NB4 (cell line): Measurements from ENCODE around the gene CNTNAP3.
"Not testable (repeated sequence)": the region's sequence is repeated elsewhere in the genome, so short reads cannot be mapped to it uniquely, and the experiment has no call there.

Experiments used
- MYC ChIP-seq: IDR thresholded peaks from 2 replicates; pipeline ENCODE4 v1.6.1; 2011; ENCODE audit warnings: low read depth, low read length
- POLR2A ChIP-seq: IDR thresholded peaks from 2 replicates; pipeline ENCODE4 v1.6.1; 2011; ENCODE audit warnings: mild to moderate bottlenecking; ENCODE audit not compliant: insufficient read length; ENCODE audit errors: extremely low read depth
- TF ChIP-seq, protein P1 (sequence below): IDR thresholded peaks from one replicate; pipeline ENCODE4 v1.5.1; 2012; ENCODE audit warnings: low read depth, low read length

DNA sequence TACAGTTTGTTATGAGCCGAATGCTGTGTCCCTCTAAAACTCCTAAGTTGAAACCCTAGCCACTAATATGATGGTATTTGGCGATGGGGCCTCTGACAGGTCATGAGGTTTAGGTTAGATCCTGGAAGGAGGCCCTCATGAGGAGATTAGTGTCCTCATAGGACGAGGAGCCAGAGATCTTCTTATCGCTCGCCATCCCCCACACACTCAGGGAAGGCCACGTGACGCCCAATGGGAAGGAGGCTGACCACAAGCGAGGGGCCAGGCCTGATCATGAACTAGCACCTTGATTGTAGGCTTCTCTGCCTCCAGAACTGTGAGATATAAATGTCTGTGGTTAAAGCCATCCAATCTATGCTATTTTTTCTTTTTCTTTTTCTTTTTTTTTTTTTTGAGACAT, 233.5 kb downstream of the CNTNAP3 start:
- TF ChIP-seq, protein P1, sequence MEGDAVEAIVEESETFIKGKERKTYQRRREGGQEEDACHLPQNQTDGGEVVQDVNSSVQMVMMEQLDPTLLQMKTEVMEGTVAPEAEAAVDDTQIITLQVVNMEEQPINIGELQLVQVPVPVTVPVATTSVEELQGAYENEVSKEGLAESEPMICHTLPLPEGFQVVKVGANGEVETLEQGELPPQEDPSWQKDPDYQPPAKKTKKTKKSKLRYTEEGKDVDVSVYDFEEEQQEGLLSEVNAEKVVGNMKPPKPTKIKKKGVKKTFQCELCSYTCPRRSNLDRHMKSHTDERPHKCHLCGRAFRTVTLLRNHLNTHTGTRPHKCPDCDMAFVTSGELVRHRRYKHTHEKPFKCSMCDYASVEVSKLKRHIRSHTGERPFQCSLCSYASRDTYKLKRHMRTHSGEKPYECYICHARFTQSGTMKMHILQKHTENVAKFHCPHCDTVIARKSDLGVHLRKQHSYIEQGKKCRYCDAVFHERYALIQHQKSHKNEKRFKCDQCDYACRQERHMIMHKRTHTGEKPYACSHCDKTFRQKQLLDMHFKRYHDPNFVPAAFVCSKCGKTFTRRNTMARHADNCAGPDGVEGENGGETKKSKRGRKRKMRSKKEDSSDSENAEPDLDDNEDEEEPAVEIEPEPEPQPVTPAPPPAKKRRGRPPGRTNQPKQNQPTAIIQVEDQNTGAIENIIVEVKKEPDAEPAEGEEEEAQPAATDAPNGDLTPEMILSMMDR: not testable (repeated sequence)
- not testable (repeated sequence) for TF ChIP-seq MYC, POLR2A
